Measurements from ENCODE around the gene CCL27.
A peak's percentile ranks its signal among the peaks of the same experiment; 100 is the strongest.

Gene CCL27

DNA sequence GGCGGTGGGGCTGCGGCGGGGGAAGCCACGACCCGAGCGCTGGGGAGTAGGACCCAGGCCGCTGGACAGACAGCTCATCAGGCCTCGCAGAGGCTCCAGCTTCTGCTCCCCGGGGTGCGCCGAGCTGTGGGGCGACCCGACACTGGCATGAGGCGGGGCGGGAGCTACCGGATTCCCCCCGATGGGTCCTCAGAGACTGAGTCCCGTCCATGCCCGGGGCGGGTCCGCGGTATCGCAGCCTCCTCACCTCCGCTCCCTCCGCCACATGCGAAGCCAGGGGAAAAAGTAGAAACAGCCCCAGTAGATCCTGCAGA, 2.6 kb upstream of the CCL27 start:
- Histone ChIP-seq H3K4me1 (no peaks in the 10 kb centered on the region; the same call in 1 of the 2 replicates), H3K9me3 (no peaks in the 10 kb centered on the region), H3K4me3 (ENCODE audit: low read depth, low read length) (peak overlapping the region; percentile 59), H3K36me3 (peaks cover 4% of the 10 kb centered on the region; the same call in 1 of the 2 replicates), H3K27me3 (no peaks in the 10 kb centered on the region)
- no peak for DNase-seq
- TF ChIP-seq, protein P1, sequence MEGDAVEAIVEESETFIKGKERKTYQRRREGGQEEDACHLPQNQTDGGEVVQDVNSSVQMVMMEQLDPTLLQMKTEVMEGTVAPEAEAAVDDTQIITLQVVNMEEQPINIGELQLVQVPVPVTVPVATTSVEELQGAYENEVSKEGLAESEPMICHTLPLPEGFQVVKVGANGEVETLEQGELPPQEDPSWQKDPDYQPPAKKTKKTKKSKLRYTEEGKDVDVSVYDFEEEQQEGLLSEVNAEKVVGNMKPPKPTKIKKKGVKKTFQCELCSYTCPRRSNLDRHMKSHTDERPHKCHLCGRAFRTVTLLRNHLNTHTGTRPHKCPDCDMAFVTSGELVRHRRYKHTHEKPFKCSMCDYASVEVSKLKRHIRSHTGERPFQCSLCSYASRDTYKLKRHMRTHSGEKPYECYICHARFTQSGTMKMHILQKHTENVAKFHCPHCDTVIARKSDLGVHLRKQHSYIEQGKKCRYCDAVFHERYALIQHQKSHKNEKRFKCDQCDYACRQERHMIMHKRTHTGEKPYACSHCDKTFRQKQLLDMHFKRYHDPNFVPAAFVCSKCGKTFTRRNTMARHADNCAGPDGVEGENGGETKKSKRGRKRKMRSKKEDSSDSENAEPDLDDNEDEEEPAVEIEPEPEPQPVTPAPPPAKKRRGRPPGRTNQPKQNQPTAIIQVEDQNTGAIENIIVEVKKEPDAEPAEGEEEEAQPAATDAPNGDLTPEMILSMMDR (IDR thresholded peaks at IDR 0.05; ENCODE audit: low read depth, low read length) = no peak

DNA sequence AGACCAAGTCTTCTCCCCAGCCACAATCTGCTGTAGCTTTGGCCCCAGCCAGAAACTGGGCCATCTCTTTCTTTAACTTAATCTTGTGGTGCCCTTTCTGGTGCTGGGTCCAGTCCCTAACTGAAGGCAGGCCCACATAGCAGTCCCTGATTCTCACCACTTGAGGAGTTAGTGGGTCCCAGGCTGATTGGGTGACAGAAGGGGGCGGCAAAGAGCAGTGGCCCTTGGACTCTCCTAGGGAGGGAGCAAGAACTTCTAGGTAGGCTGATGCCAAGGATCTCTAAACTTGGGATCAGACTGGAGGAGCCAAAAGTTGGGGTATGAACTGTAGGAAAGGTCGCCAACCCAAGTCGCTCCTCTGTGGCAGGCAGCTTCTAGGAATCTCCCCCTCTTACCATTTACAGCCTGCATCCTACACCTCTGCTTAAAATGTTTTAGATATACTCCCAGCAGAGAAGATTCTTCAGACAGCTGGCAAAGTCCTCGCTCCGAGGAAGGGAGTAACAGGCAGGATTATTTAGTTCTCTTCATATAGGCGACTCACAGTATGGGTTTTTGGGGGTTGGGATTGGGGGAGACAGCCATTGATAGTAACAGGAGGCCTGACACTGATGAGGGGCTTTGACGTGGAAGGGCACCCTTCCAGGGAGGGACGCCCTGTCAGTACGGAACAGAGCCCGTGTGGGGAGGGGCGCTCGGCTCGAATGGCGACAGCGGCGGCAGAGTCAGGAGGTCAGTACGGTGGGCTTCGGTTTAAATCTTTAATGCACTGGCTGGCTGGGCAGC, 2.0 kb upstream of the CCL27 start:
- Histone ChIP-seq H3K27me3 (no peaks in the 10 kb centered on the region), H3K36me3 (peaks cover 7% of the 10 kb centered on the region; the same call in 1 of the 2 replicates), H3K4me1 (no peaks in the 10 kb centered on the region; the same call in 1 of the 2 replicates), H3K9me3 (no peaks in the 10 kb centered on the region), H3K4me3 (ENCODE audit: low read depth, low read length) (peak overlapping the region; percentile 59)
- peak; percentile 85 for DNase-seq
- TF ChIP-seq, protein P1 (IDR thresholded peaks at IDR 0.05; ENCODE audit: low read depth, low read length) = peak; percentile 99

DNA sequence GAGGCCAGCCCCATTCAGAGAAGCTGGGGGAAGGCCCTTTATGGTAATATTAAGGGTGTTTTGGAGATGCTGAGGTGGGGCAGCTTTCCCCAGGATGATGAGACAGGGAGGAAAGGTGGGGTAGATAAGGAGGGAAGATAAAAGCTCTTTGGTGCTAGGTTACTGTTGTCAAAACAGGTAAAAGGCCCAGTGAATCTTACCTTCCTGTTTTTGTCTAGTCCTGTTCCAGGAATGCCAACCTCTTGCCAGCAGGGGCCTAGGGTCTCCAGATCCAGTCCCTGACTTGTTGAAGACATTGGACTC, 797 bp upstream of the CCL27 start:
- H3K27me3 ChIP-seq = no peaks in the 10 kb centered on the region
- DNase-seq = no peak
- no peak overlapping the region for H3K4me3 ChIP-seq (ENCODE audit: low read depth, low read length)
- peaks cover 7% of the 10 kb centered on the region; the same call in 1 of the 2 replicates for H3K36me3 ChIP-seq
- no peaks in the 10 kb centered on the region; the same call in 1 of the 2 replicates for H3K4me1 ChIP-seq
- TF ChIP-seq, protein P1 (IDR thresholded peaks at IDR 0.05; ENCODE audit: low read depth, low read length) = no peak
- no peaks in the 10 kb centered on the region for H3K9me3 ChIP-seq

DNA sequence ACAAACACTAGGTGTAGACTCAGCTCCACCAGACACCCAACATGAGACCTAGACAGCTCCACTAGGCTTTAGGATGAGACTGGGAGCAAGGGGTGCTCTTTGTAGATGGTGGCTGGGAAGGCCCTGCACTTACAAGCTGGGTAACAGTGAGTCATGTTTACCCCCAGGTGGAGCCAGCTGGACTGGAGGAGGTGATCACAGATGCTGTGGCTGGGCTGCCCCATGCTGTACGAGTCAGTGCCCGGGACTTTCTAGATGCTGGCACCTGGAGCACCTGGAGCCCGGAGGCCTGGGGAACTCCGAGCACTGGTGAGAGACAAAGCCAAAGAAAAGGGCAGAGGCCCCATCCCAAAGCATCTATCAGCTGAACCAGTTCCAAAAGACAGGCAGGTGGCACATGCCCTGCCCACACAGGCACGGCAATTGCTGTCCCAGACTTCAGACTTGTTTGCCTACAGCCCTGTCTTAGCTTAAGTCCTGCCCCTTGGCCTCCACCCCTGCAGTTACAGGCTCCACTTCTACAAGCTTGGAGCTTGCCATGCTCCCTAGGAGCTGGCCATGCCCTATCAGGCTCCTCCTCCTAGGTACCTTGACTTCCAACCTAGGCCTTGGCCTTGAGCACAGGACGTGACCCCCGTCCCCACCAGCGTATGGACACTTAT, 2.7 kb downstream of the CCL27 start:
- Histone ChIP-seq H3K27me3 (no peaks in the 10 kb centered on the region), H3K9me3 (no peaks in the 10 kb centered on the region), H3K4me3 (ENCODE audit: low read depth, low read length) (no peak overlapping the region), H3K36me3 (peaks cover 7% of the 10 kb centered on the region; the same call in 1 of the 2 replicates), H3K4me1 (peaks cover 9% of the 10 kb centered on the region)
- TF ChIP-seq, protein P1 (IDR thresholded peaks at IDR 0.05; ENCODE audit: low read depth, low read length) = no peak
- no peak for DNase-seq

DNA sequence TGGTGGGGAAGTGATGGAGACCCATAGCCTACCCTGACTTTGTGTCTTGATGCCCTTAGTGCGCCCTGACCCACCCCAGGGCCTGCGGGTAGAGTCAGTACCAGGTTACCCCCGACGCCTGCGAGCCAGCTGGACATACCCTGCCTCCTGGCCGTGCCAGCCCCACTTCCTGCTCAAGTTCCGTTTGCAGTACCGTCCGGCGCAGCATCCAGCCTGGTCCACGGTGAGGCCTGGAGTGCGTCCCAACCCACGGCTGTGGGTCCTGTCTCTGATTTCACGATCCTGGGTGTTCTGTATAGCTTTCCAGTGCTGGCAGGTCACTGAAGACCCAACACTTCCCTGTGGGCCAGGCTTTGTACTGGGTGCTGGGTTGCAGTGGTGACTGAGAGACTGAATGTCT, 4.0 kb downstream of the CCL27 start:
- Histone ChIP-seq H3K4me3 (ENCODE audit: low read depth, low read length) (no peak overlapping the region), H3K9me3 (no peaks in the 10 kb centered on the region), H3K27me3 (no peaks in the 10 kb centered on the region), H3K4me1 (peaks cover 18% of the 10 kb centered on the region), H3K36me3 (peaks cover 7% of the 10 kb centered on the region; the same call in 1 of the 2 replicates)
- DNase-seq = no peak
- TF ChIP-seq, protein P1 (IDR thresholded peaks at IDR 0.05; ENCODE audit: low read depth, low read length) = no peak

DNA sequence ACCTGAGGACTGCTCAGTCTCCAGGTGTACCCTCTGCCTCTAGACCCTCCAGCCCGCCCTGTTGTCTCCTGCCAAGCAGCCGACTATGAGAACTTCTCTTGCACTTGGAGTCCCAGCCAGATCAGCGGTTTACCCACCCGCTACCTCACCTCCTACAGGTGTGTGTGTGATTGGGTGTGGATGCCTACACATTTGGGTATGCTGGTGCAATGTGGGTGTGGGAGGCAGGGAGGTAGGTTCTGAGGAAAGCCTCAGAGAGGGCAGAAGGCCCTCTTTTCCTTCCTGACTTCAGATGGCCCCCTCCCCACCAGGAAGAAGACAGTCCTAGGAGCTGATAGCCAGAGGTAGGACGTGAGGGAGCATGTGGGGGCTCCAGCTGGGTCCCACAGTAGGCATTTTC, 5.5 kb downstream of the CCL27 start:
- Histone ChIP-seq H3K27me3 (no peaks in the 10 kb centered on the region), H3K36me3 (peaks cover 7% of the 10 kb centered on the region; the same call in 1 of the 2 replicates), H3K4me3 (ENCODE audit: low read depth, low read length) (no peak overlapping the region), H3K4me1 (peaks cover 30% of the 10 kb centered on the region), H3K9me3 (no peaks in the 10 kb centered on the region)
- DNase-seq = no peak
- TF ChIP-seq, protein P1 (IDR thresholded peaks at IDR 0.05; ENCODE audit: low read depth, low read length) = no peak

All from BE2C (cell line).